ENCODE data around the gene SERPINA6. TPM values are rescaled to one million over a fixed set of nuclear protein-coding genes. Genes with fewer than 3 reads are reported as not detected.

The SERPINA6 gene
- polyA plus RNA-seq, 3 donors = not detected

DNA sequence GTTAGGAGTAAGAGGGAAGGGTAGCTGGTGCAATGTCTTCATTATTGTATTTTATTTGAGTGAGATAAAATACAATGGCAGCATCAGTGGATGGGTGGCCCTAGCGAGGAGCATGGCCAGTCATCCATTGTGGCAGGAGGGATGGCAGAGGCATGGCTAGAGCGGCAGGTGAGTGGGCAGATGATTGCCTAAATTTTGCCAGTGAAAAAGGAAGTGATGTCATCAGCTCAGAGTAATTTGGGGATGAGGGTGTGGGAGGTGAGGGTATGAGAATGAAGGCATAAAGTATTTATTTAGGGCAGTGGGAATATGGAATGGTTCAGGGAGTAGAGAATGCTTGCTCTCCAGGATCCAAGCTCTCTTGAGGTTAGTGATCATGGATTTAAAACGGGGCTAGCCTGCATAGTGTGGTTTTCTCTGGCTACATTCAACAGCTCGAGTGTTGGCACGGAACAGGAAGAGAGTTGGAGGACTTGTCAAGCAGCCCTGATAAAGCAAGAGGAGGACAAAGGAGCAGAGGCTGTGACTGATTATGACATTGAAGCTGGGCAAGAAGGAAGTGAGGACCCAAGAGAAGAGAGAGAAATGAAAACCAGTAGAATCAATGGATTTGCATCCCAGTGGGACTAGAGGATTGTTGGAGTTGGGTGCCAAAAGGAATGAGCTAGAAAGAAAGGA lies 18.7 kb upstream of the SERPINA6 start:
- peak; percentile 27 to 67 (median 29) for DNase-seq
- H3K36me3 Mint-ChIP-seq = no peaks in the 10 kb centered on the region
- Histone ChIP-seq H2AFZ (ENCODE audit: insufficient read depth, low read depth, low read length, poor library complexity, severe bottlenecking) (peak overlapping the region; percentile 15), H3K27me3 (ENCODE audit: control insufficient read depth in 2 of 2, insufficient read depth in 2 of 2, low read length in 2 of 2) (no peaks in the 10 kb centered on the region), H3K36me3 (replicated peaks in 1 of 2; ENCODE audit: control insufficient read depth in 1 of 2, insufficient read depth in 2 of 2, low read length in 2 of 2) (no peaks in the 10 kb centered on the region), H3K79me2 (ENCODE audit: insufficient read depth, low read length) (no peaks in the 10 kb centered on the region), H3K9me3 (replicated peaks in 1 of 2; ENCODE audit: control insufficient read depth in 1 of 2, insufficient read depth in 1 of 2, low read length in 2 of 2) (no peaks in the 10 kb centered on the region), H3K9ac (ENCODE audit: insufficient read depth, low read length, poor library complexity, severe bottlenecking) (no peak overlapping the region), H3K4me2 (replicated peaks; ENCODE audit: extremely low read depth, low read length, poor library complexity, severe bottlenecking) (peak overlapping the region; percentile 7), H3K27ac (ENCODE audit: low read depth in 1 of 2, low read length in 2 of 2) (peak overlapping the region in 1 of 2 donors; percentile 57), H3K4me1 (ENCODE audit: control insufficient read depth in 1 of 2, insufficient read depth in 2 of 2, low read length in 2 of 2) (peaks cover 18 to 28% of the 10 kb centered on the region in 2 donors), H4K20me1 (ENCODE audit: insufficient read depth, low read length) (no peaks in the 10 kb centered on the region), H3K4me3 (replicated peaks in 1 of 3; ENCODE audit: low read depth in 2 of 3, low read length in 3 of 3) (peak overlapping the region in 1 of 3 experiments; percentile 3)
- peaks cover 28% of the 10 kb centered on the region for H3K4me1 Mint-ChIP-seq
- 38% methylated on average over 5 of the region's 5 CpGs for WGBS (ENCODE audit: insufficient coverage)
- H3K9me3 Mint-ChIP-seq = peaks cover 0 to 3% (median 3%) of the 10 kb centered on the region in 7 donors
- TF ChIP-seq, protein P1, sequence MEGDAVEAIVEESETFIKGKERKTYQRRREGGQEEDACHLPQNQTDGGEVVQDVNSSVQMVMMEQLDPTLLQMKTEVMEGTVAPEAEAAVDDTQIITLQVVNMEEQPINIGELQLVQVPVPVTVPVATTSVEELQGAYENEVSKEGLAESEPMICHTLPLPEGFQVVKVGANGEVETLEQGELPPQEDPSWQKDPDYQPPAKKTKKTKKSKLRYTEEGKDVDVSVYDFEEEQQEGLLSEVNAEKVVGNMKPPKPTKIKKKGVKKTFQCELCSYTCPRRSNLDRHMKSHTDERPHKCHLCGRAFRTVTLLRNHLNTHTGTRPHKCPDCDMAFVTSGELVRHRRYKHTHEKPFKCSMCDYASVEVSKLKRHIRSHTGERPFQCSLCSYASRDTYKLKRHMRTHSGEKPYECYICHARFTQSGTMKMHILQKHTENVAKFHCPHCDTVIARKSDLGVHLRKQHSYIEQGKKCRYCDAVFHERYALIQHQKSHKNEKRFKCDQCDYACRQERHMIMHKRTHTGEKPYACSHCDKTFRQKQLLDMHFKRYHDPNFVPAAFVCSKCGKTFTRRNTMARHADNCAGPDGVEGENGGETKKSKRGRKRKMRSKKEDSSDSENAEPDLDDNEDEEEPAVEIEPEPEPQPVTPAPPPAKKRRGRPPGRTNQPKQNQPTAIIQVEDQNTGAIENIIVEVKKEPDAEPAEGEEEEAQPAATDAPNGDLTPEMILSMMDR (IDR thresholded peaks at IDR 0.05) = no peak
- intact Hi-C loops (cut with micrococcal nuclease) = no loop called here
- H3K4me3 Mint-ChIP-seq = peak overlapping the region; percentile 5 to 35
- H3K27me3 Mint-ChIP-seq (ENCODE audit: low read depth in 3 of 3) = peaks cover 7 to 23% (median 7%) of the 10 kb centered on the region in 3 donors
- H3K27ac Mint-ChIP-seq = peak overlapping the region in 6 of 7 donors; percentile 49 to 91 (median 82)

DNA sequence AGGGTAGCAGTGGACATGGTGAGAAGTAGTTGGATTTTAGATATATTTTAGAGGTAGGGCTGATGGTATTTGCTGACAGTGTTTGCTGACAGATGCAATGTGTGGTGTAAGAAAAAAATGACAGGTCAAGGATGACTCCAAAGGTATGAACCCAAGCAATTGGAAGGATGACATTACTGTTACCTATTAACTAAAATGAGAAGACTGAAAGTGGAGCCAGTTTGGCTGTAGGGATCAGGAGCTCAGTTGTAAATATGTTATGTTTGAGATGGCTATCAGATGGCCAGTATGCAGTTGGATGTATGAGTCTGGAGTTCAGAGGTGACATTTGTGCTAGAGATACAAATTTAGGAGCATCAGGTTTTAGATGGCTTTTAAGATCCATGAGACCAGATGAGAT lies 17.4 kb upstream of the SERPINA6 start:
- no peaks in the 10 kb centered on the region for H4K20me1 ChIP-seq (ENCODE audit: insufficient read depth, low read length)
- Mint-ChIP-seq H3K4me3 (no peak overlapping the region), H3K36me3 (no peaks in the 10 kb centered on the region), H3K27ac (no peak overlapping the region), H3K4me1 (peaks cover 28% of the 10 kb centered on the region), H3K27me3 (ENCODE audit: low read depth in 3 of 3) (peaks cover 4 to 23% (median 7%) of the 10 kb centered on the region in 3 donors), H3K9me3 (peaks cover 0 to 3% (median 3%) of the 10 kb centered on the region in 7 donors)
- peaks cover 0 to 3% of the 10 kb centered on the region in 2 donors for H3K27me3 ChIP-seq (ENCODE audit: control insufficient read depth in 2 of 2, insufficient read depth in 2 of 2, low read length in 2 of 2)
- DNase-seq = no peak
- no peak overlapping the region for H3K4me3 ChIP-seq (replicated peaks in 1 of 3; ENCODE audit: low read depth in 2 of 3, low read length in 3 of 3)
- H3K36me3 ChIP-seq (replicated peaks in 1 of 2; ENCODE audit: control insufficient read depth in 1 of 2, insufficient read depth in 2 of 2, low read length in 2 of 2) = no peaks in the 10 kb centered on the region
- H3K27ac ChIP-seq (ENCODE audit: low read depth in 1 of 2, low read length in 2 of 2) = no peak overlapping the region
- H3K9me3 ChIP-seq (replicated peaks in 1 of 2; ENCODE audit: control insufficient read depth in 1 of 2, insufficient read depth in 1 of 2, low read length in 2 of 2) = no peaks in the 10 kb centered on the region
- TF ChIP-seq, protein P1 (IDR thresholded peaks at IDR 0.05) = no peak
- H3K9ac ChIP-seq (ENCODE audit: insufficient read depth, low read length, poor library complexity, severe bottlenecking) = no peak overlapping the region
- no peak overlapping the region for H3K4me2 ChIP-seq (replicated peaks; ENCODE audit: extremely low read depth, low read length, poor library complexity, severe bottlenecking)
- H3K79me2 ChIP-seq (ENCODE audit: insufficient read depth, low read length) = no peaks in the 10 kb centered on the region
- H3K4me1 ChIP-seq (ENCODE audit: control insufficient read depth in 1 of 2, insufficient read depth in 2 of 2, low read length in 2 of 2) = peaks cover 18 to 28% of the 10 kb centered on the region in 2 donors
- intact Hi-C loops (cut with micrococcal nuclease) = no loop called here
- no peak overlapping the region for H2AFZ ChIP-seq (ENCODE audit: insufficient read depth, low read depth, low read length, poor library complexity, severe bottlenecking)

All from CD14-positive monocyte (primary cell).